Subcutaneous adipose tissue (tissue), 4 donors: ENCODE data around the gene EXOC5. TPM values are rescaled to one million over a fixed set of nuclear protein-coding genes. Genes with fewer than 3 reads are reported as not detected.

Source experiments
- total RNA-seq, 4 donors: library from RNA; depleted of rRNA; stranded (reverse); fragments of >200 nt; gene quantifications; one replicate each; pipeline ENCODE4 v1.1.0, GENCODE V29; 2016
- TF ChIP-seq, protein P1 (sequence below): fragments of 450-650 bp; IDR thresholded peaks from one replicate; pipeline ENCODE4 v1.5.1; 2016; ENCODE audit warnings: low read depth, mild to moderate bottlenecking, control low read depth, antibody characterized with exemption, moderate library complexity

EXOC5 gene
- total RNA-seq, 4 donors from 2014 or later: 55.8 to 79.9 (median 58.6) TPM

DNA sequence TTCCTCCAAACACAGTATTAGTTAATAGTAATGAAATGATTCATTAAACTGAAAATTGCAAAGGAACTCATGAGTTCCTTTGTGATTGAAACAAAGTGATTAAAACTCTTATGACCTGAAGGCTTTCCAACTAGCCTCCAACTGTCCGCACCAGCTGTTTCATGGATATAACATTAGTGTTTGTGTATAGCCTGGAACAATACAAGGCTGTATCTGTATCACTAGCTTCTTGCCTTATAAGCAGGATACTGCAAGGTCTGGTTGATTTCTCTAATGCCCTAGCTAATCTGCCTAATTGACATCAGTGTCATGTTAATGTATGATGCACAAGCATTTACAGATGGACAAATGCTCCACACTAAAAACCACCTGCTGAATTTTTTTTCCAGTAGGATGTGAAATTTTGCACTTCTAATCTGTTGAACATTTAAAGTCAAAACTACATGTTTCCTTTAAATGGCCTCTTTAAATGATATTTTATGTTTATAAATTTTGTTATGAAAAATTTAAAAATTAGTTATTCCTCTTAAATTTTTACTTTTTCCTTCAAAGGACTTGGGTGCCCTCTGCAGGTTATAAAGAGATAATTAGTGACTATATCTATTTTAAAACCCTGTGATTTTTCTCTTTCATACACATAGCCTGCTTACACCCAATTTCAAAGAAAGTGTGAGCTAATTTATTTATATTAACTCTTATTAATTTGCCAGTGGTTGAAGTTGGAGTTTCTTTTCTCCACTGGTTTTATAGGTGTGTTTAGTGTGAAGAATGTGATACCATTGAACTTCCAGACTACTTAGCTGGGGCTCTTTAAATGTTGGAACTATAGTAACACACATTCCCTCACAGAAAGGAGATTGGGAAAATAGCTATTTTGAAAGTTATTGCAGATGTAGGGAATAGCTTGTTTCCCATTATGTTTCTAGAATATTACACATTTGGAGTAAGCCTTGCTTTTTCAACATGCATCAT is 25.4 kb upstream of the EXOC5 start:
- TF ChIP-seq, protein P1, sequence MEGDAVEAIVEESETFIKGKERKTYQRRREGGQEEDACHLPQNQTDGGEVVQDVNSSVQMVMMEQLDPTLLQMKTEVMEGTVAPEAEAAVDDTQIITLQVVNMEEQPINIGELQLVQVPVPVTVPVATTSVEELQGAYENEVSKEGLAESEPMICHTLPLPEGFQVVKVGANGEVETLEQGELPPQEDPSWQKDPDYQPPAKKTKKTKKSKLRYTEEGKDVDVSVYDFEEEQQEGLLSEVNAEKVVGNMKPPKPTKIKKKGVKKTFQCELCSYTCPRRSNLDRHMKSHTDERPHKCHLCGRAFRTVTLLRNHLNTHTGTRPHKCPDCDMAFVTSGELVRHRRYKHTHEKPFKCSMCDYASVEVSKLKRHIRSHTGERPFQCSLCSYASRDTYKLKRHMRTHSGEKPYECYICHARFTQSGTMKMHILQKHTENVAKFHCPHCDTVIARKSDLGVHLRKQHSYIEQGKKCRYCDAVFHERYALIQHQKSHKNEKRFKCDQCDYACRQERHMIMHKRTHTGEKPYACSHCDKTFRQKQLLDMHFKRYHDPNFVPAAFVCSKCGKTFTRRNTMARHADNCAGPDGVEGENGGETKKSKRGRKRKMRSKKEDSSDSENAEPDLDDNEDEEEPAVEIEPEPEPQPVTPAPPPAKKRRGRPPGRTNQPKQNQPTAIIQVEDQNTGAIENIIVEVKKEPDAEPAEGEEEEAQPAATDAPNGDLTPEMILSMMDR: no peak

DNA sequence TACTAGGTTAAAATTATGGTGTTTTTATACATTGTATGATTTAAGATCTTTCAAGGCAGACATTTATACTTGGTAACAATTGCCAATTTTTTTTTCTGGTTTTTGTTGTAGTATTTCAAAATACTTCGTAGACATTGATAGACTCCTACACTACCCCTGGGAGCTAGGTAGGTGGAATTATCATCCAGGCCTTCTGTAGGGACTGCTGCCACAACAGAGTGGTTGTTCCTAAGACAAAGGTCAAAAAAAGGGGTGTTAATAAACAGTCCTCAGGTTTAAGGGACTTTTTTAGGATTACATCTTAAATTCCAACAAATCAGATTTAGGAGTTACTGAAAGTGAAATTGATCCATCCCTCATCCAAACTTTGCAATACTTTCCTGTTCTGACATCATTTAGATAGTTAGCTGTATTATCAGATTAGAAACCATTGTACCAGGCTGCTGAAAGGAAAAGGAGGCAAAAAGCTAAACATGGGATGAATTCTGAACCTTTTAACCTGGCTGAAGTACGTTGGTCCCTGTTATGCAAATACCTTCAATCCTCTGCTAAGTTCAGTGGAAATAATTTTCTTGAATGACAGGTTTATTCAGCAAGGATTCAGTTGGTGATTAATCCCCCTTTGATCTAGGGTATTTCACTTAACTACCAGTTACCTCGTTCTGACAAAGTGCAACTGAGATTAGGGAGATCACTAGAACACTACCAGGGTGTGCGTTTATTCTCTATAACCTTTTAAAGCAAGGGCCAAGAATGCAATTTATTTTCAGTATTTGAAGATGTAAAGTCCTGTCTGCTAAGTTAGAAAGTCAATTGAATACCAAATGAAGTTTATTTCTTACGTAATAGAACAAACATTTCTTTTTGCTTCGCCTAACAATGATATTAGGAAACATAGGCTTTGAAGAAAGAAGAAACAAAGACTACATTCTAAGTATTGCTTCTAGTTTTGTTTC is 23.3 kb upstream of the EXOC5 start:
- TF ChIP-seq, protein P1: no peak

DNA sequence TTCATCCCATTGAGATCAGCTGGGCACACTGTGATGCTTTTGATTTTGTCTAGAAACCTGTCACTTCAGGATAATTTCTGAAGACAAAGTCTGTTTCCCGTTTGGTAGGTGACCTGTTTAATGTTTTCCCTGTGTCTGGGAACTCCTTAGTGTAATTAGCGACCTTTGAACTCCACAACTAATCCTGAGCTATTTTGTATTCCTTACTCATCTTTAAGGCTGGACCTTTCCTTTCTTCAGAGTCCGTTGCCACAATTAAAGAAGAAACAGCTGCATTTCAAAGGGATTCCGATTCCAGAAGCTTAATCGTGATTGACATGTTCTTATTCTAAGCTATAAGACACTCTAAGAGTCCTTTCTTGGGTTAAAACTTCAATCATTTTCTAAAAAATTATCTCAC is 22.0 kb upstream of the EXOC5 start:
- TF ChIP-seq, protein P1: no peak

DNA sequence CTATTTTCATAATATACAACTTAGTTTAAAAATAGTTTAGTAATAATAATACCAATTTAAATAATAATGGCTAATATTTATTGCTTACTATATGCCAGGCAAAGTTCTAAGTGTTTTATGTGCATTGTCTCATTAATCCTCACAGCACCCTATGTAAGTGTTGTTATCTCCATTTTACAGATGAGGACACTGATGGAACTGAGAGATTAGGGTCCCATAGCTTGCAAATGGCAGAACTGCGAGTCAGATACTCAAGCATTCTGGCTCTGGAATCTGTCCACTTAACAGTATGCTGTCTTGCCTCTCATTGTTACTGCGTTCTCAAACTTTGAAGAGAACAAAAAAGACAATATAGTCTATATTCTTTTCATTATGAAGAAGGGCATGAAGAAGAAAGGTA is 19.0 kb upstream of the EXOC5 start:
- TF ChIP-seq, protein P1: no peak

GRCh38 chr14:57277062-57277461 is 8.4 kb upstream of the EXOC5 start:
- TF ChIP-seq, protein P1: no peak

DNA sequence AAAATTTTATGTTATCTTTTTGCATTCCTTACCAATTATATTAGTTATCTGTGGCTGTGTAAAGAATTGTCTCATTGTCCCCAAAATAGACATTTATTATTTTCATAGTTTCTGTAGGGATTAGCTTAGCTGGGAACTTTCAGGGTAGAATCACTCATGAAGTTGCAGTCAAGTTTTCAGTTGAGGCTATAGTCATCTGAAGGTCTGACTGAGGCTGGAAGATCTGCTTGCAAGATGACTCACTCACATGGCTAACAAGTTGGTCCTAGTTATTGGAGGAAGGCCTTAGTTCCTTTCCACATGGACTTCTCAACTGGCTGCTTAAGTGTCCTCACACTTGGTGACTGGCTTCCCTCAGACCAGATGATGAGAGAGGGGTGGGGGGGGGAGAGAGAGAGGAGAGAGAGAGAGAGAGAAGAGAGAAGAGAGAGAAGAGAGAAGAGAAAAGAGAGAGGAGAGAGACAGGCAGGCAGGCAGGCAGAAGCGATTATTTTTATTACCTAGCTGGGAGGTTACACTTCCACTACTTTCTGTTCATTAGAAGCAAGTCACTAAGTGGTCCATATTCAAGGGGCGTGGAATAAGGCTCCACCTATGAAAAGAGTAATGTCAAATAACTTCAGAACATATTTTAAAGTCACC is 6.4 kb upstream of the EXOC5 start:
- TF ChIP-seq, protein P1: no peak

GRCh38 chr14:57274551-57274950 is 5.8 kb upstream of the EXOC5 start:
- TF ChIP-seq, protein P1: no peak
